MM.1S (cell line): ENCODE measurements around the gene CNTFR.

ENCODE experiments used
- DNase-seq: peaks from one replicate; pipeline ENCODE4 v3.0.0-alpha.2; 2015
- H2AFZ ChIP-seq: fragments of 300-600 bp; sonication (generic); 2 replicates; pipeline ENCODE4 v1.6.0; 2016; ENCODE audit warnings: antibody characterized with exemption, low read length
- H3F3A ChIP-seq: fragments of 300-600 bp; sonication (generic); 2 replicates; pipeline ENCODE4 v1.6.1; 2016; ENCODE audit warnings: mild to moderate bottlenecking, antibody characterized with exemption, low read length, moderate library complexity, mixed read lengths; ENCODE audit not compliant: insufficient read depth
- H3K27ac ChIP-seq: fragments of 300-600 bp; sonication (generic); 2 replicates; pipeline ENCODE4 v1.5.1; 2016; ENCODE audit warnings: mild to moderate bottlenecking, low read length
- H3K27me3 ChIP-seq: fragments of 300-600 bp; sonication (generic); replicated peaks from 2 replicates; pipeline ENCODE4 v1.6.0; 2016; ENCODE audit warnings: low read length; ENCODE audit not compliant: insufficient read depth
- H3K36me3 ChIP-seq: fragments of 300-600 bp; sonication (generic); replicated peaks from 2 replicates; pipeline ENCODE4 v1.6.1; 2016; ENCODE audit warnings: mild to moderate bottlenecking, low read length, mixed read lengths; ENCODE audit not compliant: insufficient read depth
- H3K4me1 ChIP-seq: fragments of 300-600 bp; sonication (generic); 2 replicates; pipeline ENCODE4 v1.6.1; 2016; ENCODE audit warnings: low read length, mixed read lengths
- H3K4me2 ChIP-seq: fragments of 300-600 bp; sonication (generic); 2 replicates; pipeline ENCODE4 v1.6.0; 2016; ENCODE audit warnings: low read depth, low read length
- H3K4me3 ChIP-seq: fragments of 300-600 bp; sonication (generic); 2 replicates; pipeline ENCODE4 v1.5.1; 2016; ENCODE audit warnings: low read length, mixed read lengths
- H3K79me2 ChIP-seq: fragments of 300-600 bp; sonication (generic); 2 replicates; pipeline ENCODE4 v1.6.1; 2016; ENCODE audit warnings: mixed run types, low read length, mixed read lengths
- H3K9ac ChIP-seq: fragments of 300-600 bp; sonication (generic); 2 replicates; pipeline ENCODE4 v1.6.1; 2016; ENCODE audit warnings: low read length, mixed read lengths
- H3K9me2 ChIP-seq: fragments of 300-600 bp; sonication (generic); replicated peaks from 2 replicates; pipeline ENCODE4 v1.6.1; 2016; ENCODE audit warnings: mild to moderate bottlenecking, low read length, mixed read lengths; ENCODE audit not compliant: insufficient read depth
- H3K9me3 ChIP-seq: fragments of 300-600 bp; sonication (generic); replicated peaks from 2 replicates; pipeline ENCODE4 v1.6.1; 2016; ENCODE audit warnings: mild to moderate bottlenecking, low read length, mixed read lengths; ENCODE audit not compliant: insufficient read depth
- H4K20me1 ChIP-seq: fragments of 300-600 bp; sonication (generic); 2 replicates; pipeline ENCODE4 v1.6.1; 2016; ENCODE audit warnings: mild to moderate bottlenecking, low read length, moderate library complexity, mixed read lengths; ENCODE audit not compliant: insufficient read depth
- EZH2 ChIP-seq: fragments of 300-600 bp; sonication (generic); optimal IDR thresholded peaks from 2 replicates; pipeline ENCODE3; 2017; ENCODE audit warnings: low read depth, mild to moderate bottlenecking, antibody characterized with exemption, low read length, mixed read lengths
- EZH2phosphoT487 ChIP-seq: fragments of 300-600 bp; sonication (generic); IDR thresholded peaks from 2 replicates; pipeline ENCODE4 v1.6.1; 2018; ENCODE audit warnings: antibody characterized with exemption, low read length
- TF ChIP-seq, protein P1 (sequence below): fragments of 300-600 bp; sonication (generic); IDR thresholded peaks from 2 replicates; pipeline ENCODE4 v1.5.1; 2016; ENCODE audit warnings: antibody characterized with exemption, low read length, mixed read lengths

CNTFR gene

DNA sequence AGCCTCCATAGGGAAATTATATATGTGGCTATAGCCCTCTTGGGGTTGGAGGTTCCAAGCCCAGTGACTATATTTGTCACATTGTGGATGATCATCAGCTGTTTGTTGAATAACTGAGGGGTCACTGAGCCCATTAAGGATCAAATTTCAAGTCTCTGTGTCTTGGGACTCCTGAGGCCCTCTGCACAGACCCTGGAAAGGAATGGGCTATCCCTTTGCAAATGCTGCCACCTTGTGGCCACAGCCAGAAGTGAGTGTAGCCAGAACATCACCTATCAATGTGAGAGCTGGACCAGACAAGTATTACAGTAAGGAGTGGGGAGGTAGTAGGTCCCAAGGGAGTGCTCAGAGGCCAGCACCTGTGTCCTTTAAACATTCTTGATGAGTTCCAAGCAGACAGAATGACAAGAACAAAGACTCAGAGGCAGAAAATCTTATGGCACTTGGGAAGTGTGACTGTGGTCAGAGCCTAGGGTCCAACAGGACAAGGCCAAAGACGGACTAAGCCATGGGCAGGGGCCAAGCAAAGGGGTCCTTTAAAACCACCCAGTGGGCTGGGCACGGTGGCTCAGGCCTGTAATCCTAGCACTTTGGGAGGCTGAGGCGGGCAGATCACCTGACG lies 14.2 kb upstream of the CNTFR start:
- H2AFZ ChIP-seq = no peak overlapping the region
- DNase-seq = peak; percentile 73
- H3K79me2 ChIP-seq = no peaks in the 10 kb centered on the region
- peaks cover 8% of the 10 kb centered on the region for H3K27me3 ChIP-seq
- H3K4me3 ChIP-seq = no peak overlapping the region
- no peaks in the 10 kb centered on the region for H3K9me3 ChIP-seq
- no peak overlapping the region for H3K27ac ChIP-seq
- H3F3A ChIP-seq = no peaks in the 10 kb centered on the region
- H4K20me1 ChIP-seq = no peaks in the 10 kb centered on the region
- no peaks in the 10 kb centered on the region for H3K9me2 ChIP-seq
- H3K36me3 ChIP-seq = no peaks in the 10 kb centered on the region
- TF ChIP-seq, protein P1, sequence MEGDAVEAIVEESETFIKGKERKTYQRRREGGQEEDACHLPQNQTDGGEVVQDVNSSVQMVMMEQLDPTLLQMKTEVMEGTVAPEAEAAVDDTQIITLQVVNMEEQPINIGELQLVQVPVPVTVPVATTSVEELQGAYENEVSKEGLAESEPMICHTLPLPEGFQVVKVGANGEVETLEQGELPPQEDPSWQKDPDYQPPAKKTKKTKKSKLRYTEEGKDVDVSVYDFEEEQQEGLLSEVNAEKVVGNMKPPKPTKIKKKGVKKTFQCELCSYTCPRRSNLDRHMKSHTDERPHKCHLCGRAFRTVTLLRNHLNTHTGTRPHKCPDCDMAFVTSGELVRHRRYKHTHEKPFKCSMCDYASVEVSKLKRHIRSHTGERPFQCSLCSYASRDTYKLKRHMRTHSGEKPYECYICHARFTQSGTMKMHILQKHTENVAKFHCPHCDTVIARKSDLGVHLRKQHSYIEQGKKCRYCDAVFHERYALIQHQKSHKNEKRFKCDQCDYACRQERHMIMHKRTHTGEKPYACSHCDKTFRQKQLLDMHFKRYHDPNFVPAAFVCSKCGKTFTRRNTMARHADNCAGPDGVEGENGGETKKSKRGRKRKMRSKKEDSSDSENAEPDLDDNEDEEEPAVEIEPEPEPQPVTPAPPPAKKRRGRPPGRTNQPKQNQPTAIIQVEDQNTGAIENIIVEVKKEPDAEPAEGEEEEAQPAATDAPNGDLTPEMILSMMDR = peak; percentile 95
- TF ChIP-seq EZH2 = no peak
- H3K4me2 ChIP-seq = no peak overlapping the region
- H3K4me1 ChIP-seq = no peaks in the 10 kb centered on the region
- no peak overlapping the region for H3K9ac ChIP-seq

DNA sequence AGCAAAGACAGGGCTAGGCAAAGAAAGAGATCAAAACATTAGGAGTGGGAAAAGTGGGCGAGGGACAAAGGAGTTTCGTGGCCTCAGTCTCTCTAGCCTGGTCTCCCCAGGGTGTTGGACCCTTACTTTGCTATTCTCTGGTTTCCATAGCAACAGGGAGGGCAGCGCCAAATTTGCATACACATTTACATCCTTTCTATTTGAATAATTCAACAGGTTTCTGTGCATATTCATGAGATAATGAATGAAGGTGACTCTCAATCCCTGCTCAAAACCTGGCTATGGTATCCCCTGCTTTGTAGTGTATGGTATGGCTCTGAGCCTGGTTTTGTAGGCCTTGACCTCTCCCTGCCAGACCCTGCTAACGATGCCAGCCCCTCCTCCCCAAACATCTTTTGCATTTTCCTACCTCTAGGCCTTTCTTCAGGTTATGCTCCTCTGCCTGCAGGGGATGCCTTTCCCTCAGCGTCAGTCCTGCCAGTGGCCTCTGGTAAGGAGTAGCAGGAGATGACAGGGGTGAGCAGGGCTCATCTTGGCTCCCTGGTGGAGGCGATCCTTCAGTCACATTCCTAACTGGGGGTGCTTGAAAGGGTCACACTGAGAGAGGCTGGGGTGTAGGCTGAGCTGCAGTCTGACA lies 12.5 kb upstream of the CNTFR start:
- no peak overlapping the region for H3K4me2 ChIP-seq
- no peaks in the 10 kb centered on the region for H3K9me2 ChIP-seq
- no peaks in the 10 kb centered on the region for H4K20me1 ChIP-seq
- TF ChIP-seq EZH2 = no peak
- TF ChIP-seq EZH2phosphoT487 = no peak
- TF ChIP-seq, protein P1 = no peak
- no peak overlapping the region for H3K9ac ChIP-seq
- DNase-seq = no peak
- no peak overlapping the region for H3K27ac ChIP-seq
- H2AFZ ChIP-seq = no peak overlapping the region
- H3K4me3 ChIP-seq = no peak overlapping the region
- H3K9me3 ChIP-seq = no peaks in the 10 kb centered on the region
- peaks cover 8% of the 10 kb centered on the region for H3K27me3 ChIP-seq
- no peaks in the 10 kb centered on the region for H3K4me1 ChIP-seq
- no peaks in the 10 kb centered on the region for H3K36me3 ChIP-seq
- H3F3A ChIP-seq = no peaks in the 10 kb centered on the region
- no peaks in the 10 kb centered on the region for H3K79me2 ChIP-seq

DNA sequence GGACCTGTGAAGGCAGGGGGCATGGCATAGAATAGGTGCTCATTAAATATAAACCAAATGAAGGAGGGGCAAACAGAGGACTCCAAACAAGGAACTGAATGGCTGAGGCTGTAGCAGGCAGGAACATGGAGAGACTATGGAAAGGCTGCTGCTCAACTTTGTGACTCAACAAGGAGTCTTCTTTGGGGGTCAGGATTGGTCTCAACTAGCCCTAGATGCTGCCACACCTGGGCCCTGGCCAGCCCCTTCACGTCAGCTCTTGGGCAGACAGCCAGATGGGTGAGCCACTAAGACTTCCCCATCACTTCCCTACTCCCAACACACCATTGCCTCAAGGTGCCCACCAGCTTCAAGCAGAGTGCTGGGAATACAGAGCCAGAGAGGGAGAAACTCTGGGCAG lies 11.4 kb upstream of the CNTFR start:
- no peak for DNase-seq
- Histone ChIP-seq H3K36me3 (no peaks in the 10 kb centered on the region), H3K9me3 (no peaks in the 10 kb centered on the region), H3K4me2 (no peak overlapping the region), H3K4me1 (no peaks in the 10 kb centered on the region), H2AFZ (no peak overlapping the region), H3K27me3 (peaks cover 8% of the 10 kb centered on the region), H3K79me2 (no peaks in the 10 kb centered on the region), H3K4me3 (no peak overlapping the region), H4K20me1 (no peaks in the 10 kb centered on the region), H3F3A (no peaks in the 10 kb centered on the region), H3K9me2 (no peaks in the 10 kb centered on the region), H3K27ac (no peak overlapping the region), H3K9ac (no peak overlapping the region)
- TF ChIP-seq EZH2 (no peak), EZH2phosphoT487 (no peak)
- TF ChIP-seq, protein P1 = no peak
